SK-N-DZ (cell line): Measurements from ENCODE around the gene ABCA6.

Source experiments
- DNase-seq: peaks from one replicate; pipeline ENCODE4 v3.0.0-alpha.2; 2015; ENCODE audit warnings: low spot score

ABCA6 gene

DNA sequence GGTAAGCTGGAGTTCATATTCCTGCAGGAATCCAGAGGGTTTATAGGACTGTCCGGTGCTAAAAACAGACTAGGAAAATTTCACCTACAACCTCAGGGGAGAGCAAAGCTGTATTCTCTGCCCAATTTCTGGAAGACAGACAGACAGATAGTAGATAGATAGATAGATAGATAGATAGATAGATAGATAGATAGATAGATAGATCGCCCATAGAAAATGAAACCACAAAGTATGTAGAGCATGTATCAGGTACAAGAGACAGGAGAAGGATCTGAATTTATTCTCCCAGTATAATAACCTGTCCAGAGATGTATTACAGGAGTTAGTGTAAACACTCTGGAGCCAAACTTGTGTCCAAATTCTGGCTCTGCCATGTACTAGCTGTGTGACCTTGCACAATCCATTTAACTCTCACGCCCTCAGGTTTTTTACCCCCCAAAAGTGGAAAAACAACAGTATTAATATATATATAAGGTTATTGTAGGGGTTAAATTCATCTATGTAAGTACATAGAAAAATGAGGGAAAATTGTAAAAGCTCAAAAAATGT is 2.1 kb upstream of the ABCA6 start:
- DNase-seq = no peak

DNA sequence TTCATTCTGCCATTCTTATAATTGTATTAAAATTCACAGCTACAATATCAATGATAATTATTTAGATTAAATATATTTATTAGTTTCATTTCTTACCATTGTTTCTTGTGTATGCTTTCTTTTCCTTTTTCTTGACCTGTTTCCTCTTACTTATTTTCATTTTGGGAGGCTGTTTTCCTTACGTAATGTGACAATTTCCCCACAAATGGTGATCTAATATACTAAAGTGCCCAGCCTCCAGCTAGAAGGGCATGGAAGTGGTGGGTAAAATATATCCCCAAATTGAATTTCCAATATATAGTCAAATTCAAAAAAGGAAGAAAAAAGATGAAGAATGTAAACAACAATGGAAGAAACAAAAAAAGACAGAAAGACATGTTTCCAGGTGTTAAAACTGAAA is 1.5 kb upstream of the ABCA6 start:
- DNase-seq = no peak

DNA sequence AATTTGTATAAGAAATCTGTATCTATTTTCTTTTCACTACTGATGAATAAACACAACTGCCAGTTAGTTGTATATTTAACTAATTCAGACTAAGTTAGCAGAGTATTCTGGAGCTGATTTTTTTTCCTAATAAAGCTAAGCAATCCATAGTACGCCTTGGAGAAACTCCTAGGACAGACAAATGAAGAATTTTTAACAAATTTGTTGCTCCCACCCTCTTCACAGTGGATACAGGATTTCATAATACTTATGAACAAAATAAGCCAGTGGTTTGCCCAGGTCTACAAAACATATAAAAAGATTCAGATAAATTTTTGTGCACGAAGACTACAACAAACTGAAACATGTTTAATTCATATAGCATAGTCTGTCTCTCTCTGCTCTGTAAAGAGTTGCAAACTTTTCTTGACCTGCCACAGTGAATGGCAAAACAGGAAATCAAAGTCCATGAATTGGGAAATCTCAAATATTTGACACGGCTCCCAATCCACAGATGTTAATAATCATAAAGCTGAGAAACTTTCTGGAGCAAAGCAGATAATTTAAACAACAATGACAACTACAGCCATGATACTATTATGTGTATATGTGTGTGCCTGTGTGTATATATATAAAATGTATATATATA is 594 bp upstream of the ABCA6 start:
- DNase-seq = no peak

DNA sequence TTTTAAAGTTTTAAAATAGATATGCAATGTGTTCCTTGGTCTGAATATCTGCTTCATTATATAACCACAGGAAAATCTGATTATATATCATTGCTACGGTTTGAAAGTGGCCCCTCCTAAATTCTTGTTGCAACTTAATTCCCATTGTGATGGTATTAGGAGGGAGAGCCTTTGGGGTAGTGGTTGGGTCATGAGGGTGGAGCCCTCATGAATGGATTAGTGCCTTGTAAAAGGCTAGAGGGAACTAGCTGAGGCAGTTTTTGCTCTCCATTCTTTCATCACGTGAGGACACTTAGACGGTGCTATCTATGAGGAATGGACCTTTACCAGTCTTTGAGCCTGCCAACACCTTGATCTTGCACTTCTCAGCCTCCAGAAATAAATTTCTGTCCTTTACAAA is 7.6 kb downstream of the ABCA6 start:
- no peak for DNase-seq

DNA sequence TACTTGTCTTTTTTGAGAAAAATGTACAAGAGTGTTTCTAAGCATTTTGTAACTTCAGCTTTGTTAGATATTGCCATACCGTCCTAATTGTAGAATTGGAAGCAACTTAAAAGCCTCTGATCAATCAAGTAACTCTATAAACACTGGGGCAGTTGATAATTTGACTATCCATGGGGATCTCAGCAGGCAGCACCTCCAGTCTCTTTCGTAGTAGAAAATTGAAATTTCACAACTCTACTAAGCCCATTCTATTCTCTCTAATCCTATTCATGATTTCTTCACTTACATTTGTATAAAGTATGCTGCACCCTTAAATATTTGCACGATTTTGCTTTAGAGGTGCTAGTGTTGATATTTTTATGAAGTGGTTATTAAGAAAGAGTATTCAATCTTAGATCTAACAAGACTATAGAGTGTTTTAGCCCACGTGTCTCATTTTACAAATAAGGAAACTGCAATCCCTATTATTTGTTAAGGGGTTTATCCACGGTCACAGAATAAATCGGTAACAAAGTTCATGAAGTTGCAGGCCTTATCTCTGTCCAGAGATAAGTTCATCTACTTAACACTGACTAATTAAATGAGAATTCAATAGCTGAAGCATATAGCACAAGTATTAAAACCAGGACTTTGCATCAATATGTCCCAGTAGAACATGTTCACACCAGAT is 10.9 kb downstream of the ABCA6 start:
- no peak for DNase-seq

DNA sequence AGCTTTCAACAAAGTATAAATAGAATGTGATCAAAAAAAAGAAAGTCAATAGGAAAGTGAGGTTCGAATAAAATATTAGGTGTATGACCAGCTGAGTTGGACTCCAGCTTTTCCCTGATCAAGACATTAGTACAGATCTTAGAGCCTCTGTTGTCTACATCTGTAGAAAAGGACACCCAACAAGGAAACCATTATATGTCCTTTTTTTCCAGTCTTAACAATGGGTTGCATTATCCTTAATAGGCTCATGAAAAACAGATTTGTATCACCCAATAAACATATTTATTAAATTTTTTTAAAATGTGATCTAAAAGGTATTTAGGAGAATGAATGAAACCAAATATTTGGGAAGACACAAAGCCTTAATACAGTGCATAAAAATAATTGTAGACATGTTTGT is 18.1 kb downstream of the ABCA6 start:
- no peak for DNase-seq

DNA sequence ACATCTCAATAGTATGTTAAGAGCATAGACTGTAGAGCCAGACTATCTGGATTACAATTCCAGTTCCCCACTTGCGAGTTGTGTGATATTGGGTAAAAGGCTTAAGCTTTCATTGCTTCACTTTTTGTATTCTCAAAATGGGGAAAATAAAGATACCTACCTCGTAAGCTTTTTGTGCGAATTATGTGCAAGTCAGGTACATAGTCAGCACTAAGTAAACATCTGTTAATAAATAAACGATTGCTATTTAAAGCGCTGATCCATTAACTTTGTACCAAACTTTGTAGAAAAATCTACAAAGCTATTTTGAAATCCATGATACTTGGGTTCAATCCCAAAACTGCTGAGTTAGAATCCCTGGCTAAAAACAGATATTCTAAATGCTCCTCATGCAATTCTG is 19.6 kb downstream of the ABCA6 start:
- DNase-seq = no peak

DNA sequence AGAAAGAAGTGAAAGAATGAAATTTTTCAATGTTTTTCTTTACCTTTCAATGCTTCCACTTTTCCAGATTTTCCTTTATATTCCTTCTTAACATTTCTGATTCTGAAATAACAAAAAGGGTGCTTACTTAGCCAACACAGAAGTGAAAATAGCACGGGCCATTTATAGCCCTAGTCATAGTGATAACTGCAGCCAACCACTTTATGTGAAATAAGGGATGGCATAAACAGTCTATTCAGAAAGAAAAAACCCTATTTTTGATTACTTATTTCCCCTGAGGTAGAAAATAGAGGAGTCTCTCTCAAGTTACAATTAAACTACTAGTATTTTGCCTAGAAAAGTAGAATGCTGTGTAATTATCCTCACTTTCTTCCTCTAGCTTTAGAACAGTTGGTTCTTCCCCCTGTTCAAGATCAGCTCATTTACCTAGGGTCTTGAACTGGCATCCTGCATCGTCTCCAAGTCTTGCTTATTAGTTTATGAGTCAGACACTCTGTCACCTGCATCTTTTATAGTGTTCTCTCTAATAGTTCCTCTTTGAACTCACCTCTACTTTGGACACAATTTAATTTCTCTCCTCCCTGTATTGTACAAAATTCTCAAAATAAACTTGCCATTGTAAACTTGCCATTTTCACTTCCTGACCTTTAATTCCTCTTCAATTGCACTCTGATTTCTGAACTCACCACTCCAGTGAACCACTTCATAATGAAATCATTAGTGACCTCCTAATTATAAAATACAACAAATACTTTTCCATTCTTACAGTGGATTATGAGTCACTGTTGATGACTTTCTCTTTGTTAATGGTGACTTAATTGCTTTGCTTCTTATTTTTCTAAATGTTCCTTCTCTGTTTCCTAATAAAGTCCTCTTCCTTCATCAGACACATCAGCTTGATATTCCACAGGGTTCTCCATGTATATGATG is 23.6 kb downstream of the ABCA6 start:
- no peak for DNase-seq

DNA sequence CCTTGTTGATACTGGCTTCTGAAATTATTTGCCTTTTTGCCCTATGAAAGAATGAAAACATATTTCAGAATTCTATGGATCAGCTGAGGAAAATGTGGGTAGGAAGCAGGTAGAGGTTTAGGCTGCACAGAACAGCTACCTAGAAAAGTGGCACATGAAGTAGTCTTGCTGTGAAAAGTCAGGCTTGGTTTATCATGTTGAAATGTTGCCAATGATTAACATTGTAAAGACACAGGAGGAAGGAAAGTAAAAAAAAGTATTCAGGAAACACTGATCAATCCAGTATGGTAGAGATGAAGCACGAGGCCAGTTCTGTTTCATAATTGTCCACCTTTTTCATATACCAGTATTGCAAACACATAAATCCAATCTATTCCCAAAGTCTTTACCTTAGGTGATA is 29.9 kb downstream of the ABCA6 start:
- no peak for DNase-seq

DNA sequence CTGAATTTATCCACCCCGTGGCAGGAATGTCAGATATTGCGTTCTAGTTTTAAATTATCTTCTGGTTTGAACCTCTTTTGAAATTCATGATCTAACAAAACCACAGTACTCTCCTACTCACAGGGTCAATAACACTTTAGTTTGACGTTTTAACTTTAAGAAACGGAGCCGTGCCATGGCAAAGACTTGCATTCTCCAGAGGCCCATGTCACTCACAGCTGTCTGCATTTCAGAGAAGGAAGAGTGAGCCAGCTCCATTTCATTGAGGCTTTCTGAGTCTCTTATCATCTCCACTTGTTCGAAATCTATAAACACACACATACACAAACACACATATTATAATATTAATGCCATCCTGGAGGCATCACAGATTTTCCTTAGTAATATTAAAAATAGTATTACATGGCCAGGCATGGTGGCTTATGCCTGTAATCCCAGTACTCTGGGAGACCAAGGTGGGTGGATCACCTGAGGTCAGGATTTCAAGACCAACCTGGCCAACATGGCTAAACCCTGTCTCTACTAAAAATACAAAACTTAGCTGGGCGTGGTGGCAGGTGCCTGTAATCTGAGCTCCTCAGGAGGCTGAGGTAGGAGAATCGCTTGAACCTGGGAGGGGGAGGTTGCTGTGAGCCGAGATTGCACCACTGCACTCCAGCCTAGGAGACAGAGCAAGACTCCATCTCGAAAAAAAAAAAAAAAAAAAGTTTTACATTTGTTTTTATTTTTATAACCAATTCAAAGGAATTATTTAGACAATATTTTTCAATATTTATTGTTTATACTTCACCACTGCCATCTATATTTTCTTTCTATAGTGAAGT is 35.6 kb downstream of the ABCA6 start:
- DNase-seq = no peak

DNA sequence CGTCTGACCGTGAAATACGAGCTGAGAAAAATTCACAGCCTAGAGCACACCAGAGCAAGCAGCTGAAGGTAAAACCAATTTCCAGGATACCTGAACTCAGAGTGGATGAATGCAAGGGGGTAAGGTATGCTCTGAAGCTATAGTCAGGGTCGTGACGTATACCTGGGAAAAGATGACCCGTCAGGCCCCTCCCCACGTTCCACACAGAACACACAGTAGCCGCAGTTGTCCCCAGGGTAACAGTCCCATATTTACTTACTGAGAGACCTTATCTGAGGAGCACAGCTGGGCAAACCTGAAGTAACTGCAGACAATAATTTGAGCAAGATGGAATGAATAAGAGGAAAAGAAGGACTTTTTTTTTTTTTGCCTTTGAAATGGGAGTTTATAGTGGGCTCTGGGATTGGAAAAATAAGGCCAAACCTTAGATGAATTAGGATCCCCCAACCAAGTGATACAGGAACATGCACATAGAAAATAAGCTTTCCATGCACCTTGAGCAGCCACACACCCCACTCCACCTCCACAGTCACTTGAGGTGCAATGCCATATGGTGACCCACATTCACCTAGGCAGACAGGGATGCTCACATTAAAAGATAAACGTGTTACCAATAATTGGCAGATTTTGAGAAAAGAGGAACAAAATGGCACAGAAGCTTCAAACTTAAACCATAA is 38.0 kb downstream of the ABCA6 start:
- DNase-seq = no peak

DNA sequence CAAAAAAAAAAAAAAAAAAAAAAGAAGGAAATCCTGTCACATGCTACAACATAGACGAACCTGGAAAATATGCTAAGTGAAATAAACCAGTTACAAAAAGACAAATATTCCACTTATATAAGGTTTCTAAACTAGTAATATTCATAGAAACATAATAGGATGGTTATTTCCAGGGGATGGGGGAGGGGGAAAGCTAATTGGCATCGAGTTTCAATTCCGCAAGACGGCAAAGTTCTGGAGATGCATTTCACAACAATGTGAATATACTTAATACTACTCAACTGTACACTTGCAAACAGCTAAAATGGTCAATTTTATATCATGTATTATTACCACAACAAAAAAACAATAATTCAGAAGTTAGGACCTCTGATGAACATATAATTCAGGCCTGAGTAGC is 43.1 kb downstream of the ABCA6 start:
- no peak for DNase-seq

DNA sequence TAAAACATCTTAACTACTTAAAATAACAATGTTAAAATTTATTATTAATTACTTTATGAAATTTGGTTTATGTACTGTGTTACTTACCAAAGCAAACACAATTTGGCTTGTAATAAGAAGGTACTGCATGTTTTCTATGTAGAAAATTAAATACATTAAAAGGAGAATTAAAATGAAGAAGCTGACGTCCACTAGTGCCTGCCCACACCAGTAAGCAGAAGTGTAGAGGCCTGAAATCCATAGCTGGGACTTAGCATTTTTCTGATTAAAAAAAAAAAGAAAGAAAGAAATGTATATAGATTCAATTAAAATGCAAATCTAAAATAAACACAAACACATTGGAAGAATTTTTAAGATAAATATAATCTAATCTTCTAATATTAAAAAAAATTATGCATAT is 45.2 kb downstream of the ABCA6 start:
- DNase-seq = no peak

DNA sequence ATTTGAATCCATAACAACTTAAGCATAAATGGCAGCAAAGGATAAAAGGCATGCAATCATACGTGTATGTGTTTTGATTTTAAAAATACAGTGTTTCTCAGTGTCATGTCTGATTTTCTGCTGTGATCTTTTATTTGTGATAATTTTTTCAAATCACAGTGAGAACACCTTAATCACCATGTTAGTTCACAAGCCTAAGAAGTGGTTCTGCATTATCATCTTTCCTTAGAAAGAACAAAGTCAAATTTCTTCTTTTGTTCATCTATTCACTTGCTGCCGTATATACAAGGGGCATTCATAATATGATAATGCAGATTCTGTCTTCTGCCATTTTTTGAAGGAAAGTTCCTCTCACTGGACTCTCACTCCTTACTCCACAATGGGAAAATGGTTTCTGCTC is 47.7 kb downstream of the ABCA6 start:
- no peak for DNase-seq

DNA sequence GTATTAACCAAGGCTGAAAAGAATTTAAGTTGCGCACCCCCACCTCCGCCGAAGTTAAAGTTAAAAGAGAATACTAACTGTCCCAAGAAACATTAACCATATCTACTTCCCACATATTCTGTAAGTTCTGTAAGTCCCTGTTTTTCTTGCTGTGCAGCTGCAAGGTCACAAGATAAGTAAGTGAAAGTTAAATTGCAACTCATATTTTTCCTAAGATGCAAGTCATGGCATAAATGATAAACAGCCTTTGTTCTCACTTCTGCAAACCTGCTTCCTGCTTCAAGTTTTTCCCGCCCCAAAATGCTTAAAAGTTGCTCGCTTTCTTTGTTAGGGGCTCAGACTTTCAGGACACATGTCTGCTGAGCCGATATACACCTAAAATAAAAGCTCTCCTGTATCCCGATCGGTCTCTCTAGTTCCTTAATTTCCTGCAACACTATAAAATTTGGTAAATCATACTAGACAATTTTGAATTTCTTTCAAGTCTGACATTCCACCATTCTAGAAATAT is 48.4 kb downstream of the ABCA6 start:
- DNase-seq = no peak

DNA sequence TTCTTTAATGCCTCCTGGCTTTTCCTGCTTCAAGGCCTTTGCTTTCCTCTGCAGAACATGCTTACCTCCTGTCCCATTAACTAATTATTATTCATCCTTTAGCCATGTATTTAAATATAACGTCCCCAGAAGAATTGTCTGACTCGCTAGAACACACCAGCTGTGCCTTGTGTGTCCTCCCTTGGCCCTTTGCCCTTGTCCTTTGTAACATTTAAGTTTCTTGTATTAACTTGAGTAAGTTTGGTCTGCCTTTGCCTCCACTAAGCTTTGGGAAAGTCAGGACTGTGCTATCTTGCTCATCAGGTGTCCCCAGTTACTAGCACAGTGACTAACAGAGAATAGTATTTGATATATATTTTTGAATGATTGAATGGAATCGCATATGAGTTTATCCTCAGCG is 51.3 kb downstream of the ABCA6 start:
- no peak for DNase-seq

DNA sequence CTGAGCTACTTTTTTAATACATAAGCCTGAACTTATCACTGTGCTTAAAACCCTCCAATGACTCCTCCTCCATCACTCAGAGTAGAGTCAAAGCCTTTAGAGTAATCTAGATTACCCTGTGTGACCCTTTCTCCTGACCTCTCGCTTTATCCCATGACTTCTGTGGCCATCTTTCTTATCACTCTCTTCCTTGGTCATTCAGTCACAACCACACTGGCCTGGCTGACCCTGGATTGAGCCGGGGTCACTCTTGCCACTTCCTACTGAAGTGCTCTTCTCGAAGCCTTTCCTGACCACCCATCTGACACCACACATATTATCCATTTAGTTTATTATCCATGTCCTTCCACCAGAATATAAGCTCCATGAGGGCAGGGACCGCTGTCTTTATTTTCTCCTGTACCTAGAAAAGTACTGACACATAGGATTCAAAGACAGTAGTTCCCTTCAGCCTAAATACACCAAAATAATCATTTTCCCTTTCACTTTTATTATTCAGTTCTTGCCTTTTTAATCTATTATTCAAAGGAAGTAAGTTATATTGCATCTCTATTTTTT is 53.0 kb downstream of the ABCA6 start:
- DNase-seq = no peak

DNA sequence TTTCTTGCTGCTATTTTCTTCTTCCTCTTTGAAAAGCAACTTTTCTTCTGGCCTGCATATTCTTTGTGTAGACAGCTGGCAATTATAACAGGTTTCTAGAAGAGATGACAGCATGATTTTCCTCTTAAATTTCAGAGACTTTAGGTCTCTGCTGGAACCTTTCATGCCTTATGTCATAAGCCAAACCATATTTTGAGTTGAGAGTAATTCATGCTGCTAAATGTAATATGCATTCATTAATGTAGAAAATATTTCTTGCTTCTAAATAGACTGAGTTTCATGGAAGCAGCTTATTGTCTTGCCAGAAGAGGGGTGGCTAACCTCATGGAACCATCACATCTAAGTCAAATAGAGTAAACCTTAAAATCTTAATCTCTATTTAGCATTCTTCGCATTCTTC is 55.1 kb downstream of the ABCA6 start:
- no peak for DNase-seq

DNA sequence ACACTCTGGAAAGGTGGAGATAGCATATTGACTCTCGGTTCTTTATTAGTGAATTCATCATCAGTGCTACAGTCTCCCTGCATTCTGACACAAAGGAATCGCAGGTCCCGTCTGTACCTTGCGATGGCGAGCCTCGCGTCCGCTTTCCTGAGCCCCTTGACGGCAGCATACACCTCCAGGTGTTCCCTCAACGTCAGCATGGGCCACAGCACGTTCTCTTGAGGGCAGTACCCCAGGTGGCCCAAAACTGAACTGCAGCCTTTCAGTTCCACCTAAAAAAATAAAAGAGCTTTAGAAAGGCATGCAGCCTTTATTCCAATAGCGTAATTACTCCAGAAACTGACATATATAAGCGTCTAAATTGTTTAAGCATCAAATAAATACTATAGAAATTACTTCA is 56.8 kb downstream of the ABCA6 start:
- peak; percentile 25 for DNase-seq

DNA sequence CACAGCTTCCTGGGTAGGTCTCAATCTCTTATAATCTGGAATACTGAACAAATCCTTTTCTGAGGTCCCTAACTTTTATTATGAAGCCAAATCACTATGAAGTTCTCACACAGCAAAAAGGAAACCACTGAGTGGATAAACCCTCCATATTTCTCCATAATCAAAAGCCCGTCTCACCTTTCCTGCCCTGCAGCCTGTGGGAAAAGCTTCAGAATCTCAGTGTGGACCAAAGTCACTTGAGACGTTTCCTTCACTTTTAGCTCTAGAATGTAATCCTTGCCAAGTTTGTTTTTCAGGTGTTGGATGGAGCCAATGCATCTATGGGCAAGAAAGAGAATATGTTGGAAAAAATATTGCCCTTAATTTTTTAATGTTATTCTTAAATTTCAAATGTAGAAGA is 59.0 kb downstream of the ABCA6 start:
- DNase-seq = no peak
